T-cell (primary cell): ENCODE data around the gene BSG. TPM values are rescaled to one million over a fixed set of nuclear protein-coding genes. Genes with fewer than 3 reads are reported as not detected.

ENCODE experiments used
- ATAC-seq, 4 experiments: fragments of 200-7000 bp in 3 of 4; fragments of 150-1000 bp in 1 of 4; cut with Tn5 transposase; replicated peaks in 1 of 4; 1 replicate in 3 of 4; 2 replicates in 1 of 4; pipeline ENCODE4 v1.10.0; 2021; ENCODE audit warnings: moderate library complexity in 3 of 4, mild to moderate bottlenecking in 2 of 4, moderate number of reproducible peaks in 1 of 4
- CTCF ChIA-PET, 2 donors: fragments of 300-600 bp; sonication (Branson Sonifier 250); formaldehyde crosslinking; loops; one replicate each; lab custom pipeline; 2022; ENCODE audit warnings: antibody characterized with exemption in 2 of 2; lab: Charles Lee
- POLR2A ChIA-PET, 2 donors: fragments of 300-600 bp; sonication (Branson Sonifier 250); formaldehyde crosslinking; loops; one replicate each; lab custom pipeline; 2022; ENCODE audit warnings: antibody characterized with exemption in 2 of 2; lab: Charles Lee
- DNase-seq, 35 experiments: peaks; one replicate each; pipeline versions ENCODE4 v3.0.0 to v3.0.0-alpha.2; 2013 to 2023
- H3K27ac ChIP-seq: one replicate; pipeline ENCODE4 v1.5.1; 2013; ENCODE audit warnings: low read length
- H3K27me3 ChIP-seq, 2 experiments: replicated peaks in 1 of 2; 1 replicate in 1 of 2; 2 replicates in 1 of 2; pipeline versions ENCODE4 v1.6.1 to v1.7.0; 2013; ENCODE audit warnings: low read length in 1 of 2, mixed read lengths in 1 of 2; ENCODE audit not compliant: control insufficient read depth in 2 of 2, insufficient read depth in 2 of 2; ENCODE audit errors: extremely low read depth in 1 of 2
- H3K36me3 ChIP-seq, 2 donors: 1 replicate in 1 of 2; 2 replicates in 1 of 2; pipeline versions ENCODE4 v1.6.1 to v1.7.0; 2013; ENCODE audit warnings: low read length in 1 of 2; ENCODE audit not compliant: control insufficient read depth in 2 of 2, insufficient read depth in 1 of 2; ENCODE audit errors: extremely low read depth in 1 of 2
- H3K4me1 ChIP-seq, 2 experiments: 1 replicate in 1 of 2; 2 replicates in 1 of 2; pipeline versions ENCODE4 v1.6.1 to v1.7.0; 2013; ENCODE audit warnings: low read length in 2 of 2, mixed read lengths in 1 of 2; ENCODE audit not compliant: insufficient read depth in 2 of 2, control insufficient read depth in 1 of 2; ENCODE audit errors: extremely low read depth in 1 of 2
- H3K4me3 ChIP-seq, 2 donors: 1 replicate in 1 of 2; 2 replicates in 1 of 2; pipeline versions ENCODE4 v1.5.1 to v1.7.0; 2013; ENCODE audit warnings: mild to moderate bottlenecking in 2 of 2, low read length in 1 of 2, moderate library complexity in 1 of 2; ENCODE audit not compliant: control insufficient read depth in 1 of 2; ENCODE audit errors: extremely low read depth in 1 of 2
- H3K9me3 ChIP-seq: 2 replicates; pipeline ENCODE4 v1.7.0; 2013
- H3K27ac Mint-ChIP-seq, 2 donors: one replicate each; pipeline ENCODE4 v1.8.0; 2020 to 2021; ENCODE audit warnings: mild to moderate bottlenecking in 2 of 2, mixed read lengths in 2 of 2
- H3K27me3 Mint-ChIP-seq, 2 donors: one replicate each; pipeline ENCODE4 v1.8.0; 2021 to 2022; ENCODE audit warnings: mixed read lengths in 2 of 2
- H3K36me3 Mint-ChIP-seq: one replicate; pipeline ENCODE4 v1.8.0; 2021; ENCODE audit warnings: mixed read lengths
- H3K4me1 Mint-ChIP-seq, 3 donors: one replicate each; pipeline ENCODE4 v1.8.0; 2020 to 2022; ENCODE audit warnings: mixed read lengths in 3 of 3, mild to moderate bottlenecking in 1 of 3
- H3K4me3 Mint-ChIP-seq, 3 donors: one replicate each; pipeline ENCODE4 v1.8.0; 2020 to 2022; ENCODE audit warnings: mild to moderate bottlenecking in 3 of 3, mixed read lengths in 3 of 3, moderate library complexity in 3 of 3
- H3K9me3 Mint-ChIP-seq, 3 donors: one replicate each; pipeline ENCODE4 v1.8.0; 2020 to 2022; ENCODE audit warnings: mixed read lengths in 3 of 3
- WGBS: methylation state at CpG from one replicate; pipeline ENCODE4 v1.1.5; 2013; ENCODE audit warnings: missing lambda C conversion rate; ENCODE audit not compliant: insufficient coverage; 5-methylcytosine and 5-hydroxymethylcytosine counted together
- total RNA-seq, 35 experiments: library from RNA in 6 of 35; stranded (reverse) in 6 of 35; fragments of 120-200 nt in 1 of 35; gene quantifications; one replicate each; pipeline versions ENCODE4 v1.2.1 to v1.2.4 and lab custom pipeline; 2013 to 2026

The BSG gene
- total RNA-seq, 5 donors from 2014 or later (not counting 1 experiment from before 2014, with no cell fraction given) = 89.3 to 165 (median 152) TPM

DNA sequence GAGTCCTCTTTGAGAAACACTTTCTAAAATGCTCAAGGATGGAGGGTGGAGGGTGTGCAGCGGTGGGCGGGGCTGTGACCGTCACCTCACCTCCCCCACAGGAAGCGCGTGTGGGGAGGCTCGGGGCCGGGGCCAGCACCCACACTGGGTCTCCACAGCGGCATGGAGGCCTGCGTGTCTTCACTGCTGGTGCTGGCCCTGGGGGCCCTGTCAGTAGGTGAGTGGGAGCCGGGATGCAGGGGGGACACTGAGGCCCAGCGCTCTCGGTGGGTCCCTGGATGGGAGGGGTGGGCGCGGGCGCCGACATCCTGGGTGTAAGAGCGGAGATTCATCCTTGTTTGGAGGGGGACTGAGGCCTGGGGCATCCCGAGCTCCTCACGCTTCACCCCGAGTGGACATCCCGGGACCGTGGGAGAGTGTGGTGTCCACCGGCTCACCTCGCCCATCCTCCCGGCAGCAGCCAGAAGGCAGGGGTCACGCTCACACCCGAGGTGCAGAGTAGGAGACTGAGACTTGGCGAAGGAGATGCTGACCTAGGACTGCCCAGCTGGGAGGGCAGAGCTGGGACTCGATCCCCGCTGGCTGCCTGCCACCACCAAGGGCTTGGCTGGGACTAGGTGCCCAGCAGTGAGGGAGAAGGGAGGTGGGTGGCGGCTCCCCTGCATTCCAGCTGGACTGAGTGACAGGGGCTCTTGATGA lies 28.3 kb upstream of the BSG start, which contains the start of gene GZMM:
Gene GZMM, plus strand, starts transcription at position 144 of the 699 bp plus-strand sequence. Its CDS starts 19 bp downstream, at position 163.
- H3K4me3 ChIP-seq = peak within 1 kb of the TSS; percentile 79 to 92
- Mint-ChIP-seq H3K27me3 (no peaks in the 10 kb centered on the region), H3K27ac (peak within 1 kb of the TSS; percentile 89), H3K36me3 (peaks cover 7% of the 10 kb centered on the region), H3K4me3 (peak within 1 kb of the TSS; percentile 83 to 88 (median 87)), H3K9me3 (no peaks in the 10 kb centered on the region), H3K4me1 (peaks cover 21 to 30% (median 22%) of the 10 kb centered on the region in 3 donors)
- H3K27me3 ChIP-seq = no peaks in the 10 kb centered on the region
- CTCF ChIA-PET = no interaction called here
- ATAC-seq (peak; percentile 95 to 98 (median 96)), DNase-seq (peak; percentile 54 to 91 (median 83))
- no peaks in the 10 kb centered on the region for H3K9me3 ChIP-seq
- 8% methylated on average over 14 of the region's 31 CpGs for WGBS
- peaks cover 9 to 57% of the 10 kb centered on the region in 2 experiments for H3K4me1 ChIP-seq
- peaks cover 10 to 37% of the 10 kb centered on the region in 2 donors for H3K36me3 ChIP-seq
- POLR2A ChIA-PET = interaction anchor here in 1 of 2 donors (0.7 kb wide), 1 partner anchor 13 kb away, joined by 6 read pairs; the partner anchor contains the start of gene CDC34
- H3K27ac ChIP-seq = peak within 1 kb of the TSS; percentile 83

DNA sequence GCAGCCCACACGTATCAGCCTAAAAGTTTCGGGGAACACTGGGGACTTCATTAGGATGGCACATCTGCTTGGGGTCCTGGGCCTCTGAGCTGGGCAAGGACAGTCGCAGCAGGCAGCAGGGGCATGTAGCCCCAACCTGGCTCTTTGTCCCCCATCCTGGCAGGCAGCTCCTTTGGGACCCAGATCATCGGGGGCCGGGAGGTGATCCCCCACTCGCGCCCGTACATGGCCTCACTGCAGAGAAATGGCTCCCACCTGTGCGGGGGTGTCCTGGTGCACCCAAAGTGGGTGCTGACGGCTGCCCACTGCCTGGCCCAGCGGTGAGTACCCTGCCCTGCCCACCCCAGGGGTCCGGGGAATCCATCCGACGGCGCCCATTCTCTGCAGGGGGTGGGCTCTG lies 25.3 kb upstream of the BSG start:
- Mint-ChIP-seq H3K4me3 (no peak overlapping the region), H3K4me1 (peaks cover 22 to 36% (median 25%) of the 10 kb centered on the region in 3 donors), H3K36me3 (peaks cover 7% of the 10 kb centered on the region), H3K27me3 (no peaks in the 10 kb centered on the region), H3K27ac (no peak overlapping the region), H3K9me3 (no peaks in the 10 kb centered on the region)
- POLR2A ChIA-PET = no interaction called here
- Histone ChIP-seq H3K9me3 (no peaks in the 10 kb centered on the region), H3K27me3 (no peaks in the 10 kb centered on the region), H3K4me1 (peaks cover 9 to 61% of the 10 kb centered on the region in 2 experiments), H3K4me3 (no peak overlapping the region), H3K36me3 (peaks cover 4 to 27% of the 10 kb centered on the region in 2 donors), H3K27ac (no peak overlapping the region)
- DNase-seq (no peak), ATAC-seq (no peak)
- WGBS = 97% methylated on average over 11 of the region's 15 CpGs
- CTCF ChIA-PET = interaction anchor here in 1 of 2 donors (0.6 kb wide), 1 partner anchor 41 kb away, joined by 3 read pairs; no protein-coding TSS in a partner anchor

DNA sequence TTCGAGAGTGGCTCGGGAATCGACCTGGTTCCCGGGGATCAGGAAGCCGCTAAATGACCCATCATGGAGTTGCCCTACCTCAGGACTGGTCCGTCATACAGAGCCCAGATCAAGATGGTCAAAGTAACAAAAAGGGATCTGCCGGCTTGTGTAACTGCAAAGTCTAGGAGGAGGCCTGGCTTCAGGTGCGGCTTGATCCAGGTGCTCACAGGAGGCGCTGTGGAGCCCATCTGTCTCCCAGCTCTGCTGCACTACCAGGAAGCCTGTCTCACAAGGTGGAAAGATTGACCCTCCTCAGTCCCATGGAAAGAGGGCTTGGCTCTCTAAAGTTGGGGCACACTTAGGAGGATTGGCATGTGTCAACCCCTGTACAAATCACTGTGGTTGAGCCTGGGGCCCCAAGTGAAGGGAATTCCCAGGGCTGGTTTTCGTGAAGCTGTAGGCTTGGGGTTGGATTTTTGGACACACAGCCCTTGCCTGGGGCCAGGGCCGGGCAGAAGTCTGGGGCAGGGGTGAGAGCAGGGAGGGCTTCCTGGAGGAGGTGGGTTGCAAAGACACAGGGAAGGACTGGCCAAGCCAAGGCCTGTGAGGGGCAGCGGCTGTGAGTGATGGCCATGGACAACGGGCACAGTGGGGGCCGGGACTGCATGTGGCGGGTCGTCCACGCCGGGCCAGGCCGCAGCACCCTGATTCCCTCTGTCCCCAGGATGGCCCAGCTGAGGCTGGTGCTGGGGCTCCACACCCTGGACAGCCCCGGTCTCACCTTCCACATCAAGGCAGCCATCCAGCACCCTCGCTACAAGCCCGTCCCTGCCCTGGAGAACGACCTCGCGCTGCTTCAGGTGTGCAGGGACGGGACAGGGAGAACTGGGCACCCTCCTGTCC lies 24.3 kb upstream of the BSG start:
- Histone ChIP-seq H3K27me3 (no peaks in the 10 kb centered on the region), H3K4me3 (no peak overlapping the region), H3K9me3 (no peaks in the 10 kb centered on the region), H3K4me1 (peaks cover 9 to 52% of the 10 kb centered on the region in 2 experiments), H3K36me3 (peaks cover 4 to 23% of the 10 kb centered on the region in 2 donors), H3K27ac (no peak overlapping the region)
- Mint-ChIP-seq H3K27me3 (no peaks in the 10 kb centered on the region), H3K4me3 (no peak overlapping the region), H3K9me3 (no peaks in the 10 kb centered on the region), H3K4me1 (peaks cover 22 to 34% (median 24%) of the 10 kb centered on the region in 3 donors), H3K36me3 (peaks cover 7% of the 10 kb centered on the region), H3K27ac (peak overlapping the region in 1 of 2 donors; percentile 28)
- ATAC-seq (no peak), DNase-seq (no peak)
- CTCF ChIA-PET = no interaction called here
- 92% methylated on average over 24 of the region's 26 CpGs for WGBS
- POLR2A ChIA-PET = interaction anchor here in 1 of 2 donors (0.5 kb wide), 1 partner anchor 1284 kb away, joined by 4 read pairs; no protein-coding TSS in a partner anchor

DNA sequence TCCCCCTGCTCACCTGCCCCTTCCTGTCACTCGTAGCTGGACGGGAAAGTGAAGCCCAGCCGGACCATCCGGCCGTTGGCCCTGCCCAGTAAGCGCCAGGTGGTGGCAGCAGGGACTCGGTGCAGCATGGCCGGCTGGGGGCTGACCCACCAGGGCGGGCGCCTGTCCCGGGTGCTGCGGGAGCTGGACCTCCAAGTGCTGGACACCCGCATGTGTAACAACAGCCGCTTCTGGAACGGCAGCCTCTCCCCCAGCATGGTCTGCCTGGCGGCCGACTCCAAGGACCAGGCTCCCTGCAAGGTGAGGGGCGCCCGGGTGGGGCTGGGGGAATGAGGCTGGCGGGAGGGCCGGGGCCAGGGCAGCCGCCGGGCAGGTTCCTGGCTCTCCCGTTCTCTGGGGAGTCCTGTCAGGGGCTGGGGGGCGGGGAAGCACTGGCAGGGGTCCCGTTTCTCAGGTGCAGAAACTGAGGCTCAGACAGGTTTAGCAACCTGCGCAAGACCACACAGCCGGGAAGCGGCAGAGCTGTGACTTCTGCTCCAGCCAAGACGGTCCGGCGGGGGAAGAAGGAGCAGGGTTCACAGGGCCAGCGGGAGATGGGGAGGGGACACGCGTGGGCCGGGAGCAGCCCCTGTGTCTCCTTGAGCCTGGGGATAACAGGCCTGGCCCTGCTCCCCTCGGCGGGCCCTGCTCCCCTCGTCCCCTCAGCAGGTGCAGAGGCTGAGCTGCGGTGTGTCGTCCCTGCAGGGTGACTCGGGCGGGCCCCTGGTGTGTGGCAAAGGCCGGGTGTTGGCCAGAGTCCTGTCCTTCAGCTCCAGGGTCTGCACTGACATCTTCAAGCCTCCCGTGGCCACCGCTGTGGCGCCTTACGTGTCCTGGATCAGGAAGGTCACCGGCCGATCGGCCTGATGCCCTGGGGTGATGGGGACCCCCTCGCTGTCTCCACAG lies 23.2 kb upstream of the BSG start:
- POLR2A ChIA-PET = no interaction called here
- no peak overlapping the region for H3K4me3 Mint-ChIP-seq
- H3K4me1 Mint-ChIP-seq = peaks cover 11 to 25% (median 14%) of the 10 kb centered on the region in 3 donors
- no peaks in the 10 kb centered on the region for H3K27me3 ChIP-seq
- no peak overlapping the region for H3K27ac ChIP-seq
- 93% methylated on average over 42 of the region's 52 CpGs for WGBS
- H3K9me3 ChIP-seq = no peaks in the 10 kb centered on the region
- H3K27ac Mint-ChIP-seq = no peak overlapping the region
- peaks cover 3 to 41% of the 10 kb centered on the region in 2 experiments for H3K4me1 ChIP-seq
- H3K4me3 ChIP-seq = no peak overlapping the region
- CTCF ChIA-PET = no interaction called here
- peaks cover 7% of the 10 kb centered on the region for H3K36me3 Mint-ChIP-seq
- H3K36me3 ChIP-seq = peaks cover 4 to 23% of the 10 kb centered on the region in 2 donors
- no peak for ATAC-seq
- H3K27me3 Mint-ChIP-seq = no peaks in the 10 kb centered on the region
- no peaks in the 10 kb centered on the region for H3K9me3 Mint-ChIP-seq
- DNase-seq = no peak

DNA sequence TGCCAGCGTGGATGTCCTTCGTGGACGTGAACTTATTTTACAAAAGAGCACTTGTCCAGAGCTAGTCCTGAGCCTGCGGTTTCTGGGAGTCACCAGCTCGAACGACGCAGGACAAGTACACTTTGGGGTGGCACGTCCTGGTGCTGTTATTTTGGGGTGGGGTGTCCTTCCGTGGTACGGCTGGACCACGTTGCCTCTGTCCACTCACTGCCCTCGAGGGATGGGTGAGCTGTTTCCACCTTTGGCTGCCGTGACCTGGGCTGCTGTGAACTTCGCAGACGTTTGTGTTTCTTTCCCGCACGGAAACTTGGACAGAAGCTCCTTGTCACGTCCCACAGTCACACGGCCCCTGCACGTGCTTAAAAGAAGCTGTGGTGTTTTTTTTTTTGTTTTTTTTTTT lies 17.6 kb upstream of the BSG start:
- ChIA-PET CTCF (no interaction called here), POLR2A (interaction anchor here (0.6 to 0.7 kb wide), 2 partner anchors 11 to 39 kb away, joined by 6 to 12 read pairs; no protein-coding TSS in a partner anchor)
- Histone ChIP-seq H3K9me3 (no peaks in the 10 kb centered on the region), H3K27ac (no peak overlapping the region), H3K36me3 (peaks cover 0 to 1% of the 10 kb centered on the region in 2 donors), H3K4me1 (peaks cover 0 to 12% of the 10 kb centered on the region in 2 experiments), H3K4me3 (no peak overlapping the region), H3K27me3 (no peaks in the 10 kb centered on the region)
- Mint-ChIP-seq H3K4me1 (peaks cover 2 to 6% (median 3%) of the 10 kb centered on the region in 3 donors), H3K27ac (no peak overlapping the region), H3K27me3 (no peaks in the 10 kb centered on the region), H3K36me3 (no peaks in the 10 kb centered on the region), H3K9me3 (no peaks in the 10 kb centered on the region), H3K4me3 (no peak overlapping the region)
- DNase-seq (no peak), ATAC-seq (no peak)
- WGBS = 88% methylated on average over 8 of the region's 20 CpGs
